GM12872 (cell line): ENCODE measurements around the gene GNPDA2.

ENCODE experiments used
- TF ChIP-seq, protein P1 (sequence below): IDR thresholded peaks from 3 replicates; pipeline ENCODE4 v1.5.1; 2011; ENCODE audit warnings: low read depth, mild to moderate bottlenecking, low read length, moderate library complexity; ENCODE audit not compliant: insufficient read depth

GNPDA2 gene

GRCh38 chr4:44726038-44726871, at the start of gene GNPDA2:
TSS of gene GNPDA2 (minus strand) at chr4:44726556. CDS start at chr4:44722207, 4,349 bp downstream.
- TF ChIP-seq, protein P1, sequence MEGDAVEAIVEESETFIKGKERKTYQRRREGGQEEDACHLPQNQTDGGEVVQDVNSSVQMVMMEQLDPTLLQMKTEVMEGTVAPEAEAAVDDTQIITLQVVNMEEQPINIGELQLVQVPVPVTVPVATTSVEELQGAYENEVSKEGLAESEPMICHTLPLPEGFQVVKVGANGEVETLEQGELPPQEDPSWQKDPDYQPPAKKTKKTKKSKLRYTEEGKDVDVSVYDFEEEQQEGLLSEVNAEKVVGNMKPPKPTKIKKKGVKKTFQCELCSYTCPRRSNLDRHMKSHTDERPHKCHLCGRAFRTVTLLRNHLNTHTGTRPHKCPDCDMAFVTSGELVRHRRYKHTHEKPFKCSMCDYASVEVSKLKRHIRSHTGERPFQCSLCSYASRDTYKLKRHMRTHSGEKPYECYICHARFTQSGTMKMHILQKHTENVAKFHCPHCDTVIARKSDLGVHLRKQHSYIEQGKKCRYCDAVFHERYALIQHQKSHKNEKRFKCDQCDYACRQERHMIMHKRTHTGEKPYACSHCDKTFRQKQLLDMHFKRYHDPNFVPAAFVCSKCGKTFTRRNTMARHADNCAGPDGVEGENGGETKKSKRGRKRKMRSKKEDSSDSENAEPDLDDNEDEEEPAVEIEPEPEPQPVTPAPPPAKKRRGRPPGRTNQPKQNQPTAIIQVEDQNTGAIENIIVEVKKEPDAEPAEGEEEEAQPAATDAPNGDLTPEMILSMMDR, result no peak

- TF ChIP-seq, protein P1, result no peak
Measured at GRCh38 chr4:44772340-44772739, 46.0 kb upstream of the GNPDA2 start.

DNA sequence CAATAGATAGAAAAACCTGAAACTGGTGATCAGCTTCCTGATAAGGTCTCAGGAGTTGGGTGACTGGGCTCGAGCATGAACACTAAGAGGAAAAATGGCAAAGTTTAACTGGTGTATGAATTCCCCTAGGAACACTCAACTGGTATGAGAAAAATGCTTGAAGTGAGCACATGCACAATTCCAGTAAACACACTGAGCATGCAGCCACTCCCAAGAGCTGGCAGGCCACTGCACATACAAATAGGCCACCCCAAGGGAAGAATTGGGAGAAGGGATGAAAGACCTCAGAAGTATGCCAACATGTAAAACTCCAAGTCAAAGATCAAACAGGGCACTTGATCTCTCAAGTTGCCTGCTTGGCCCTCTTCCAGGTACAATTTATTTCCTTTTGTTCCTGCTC, 45.4 kb upstream of the GNPDA2 start:
- TF ChIP-seq, protein P1, result no peak

DNA sequence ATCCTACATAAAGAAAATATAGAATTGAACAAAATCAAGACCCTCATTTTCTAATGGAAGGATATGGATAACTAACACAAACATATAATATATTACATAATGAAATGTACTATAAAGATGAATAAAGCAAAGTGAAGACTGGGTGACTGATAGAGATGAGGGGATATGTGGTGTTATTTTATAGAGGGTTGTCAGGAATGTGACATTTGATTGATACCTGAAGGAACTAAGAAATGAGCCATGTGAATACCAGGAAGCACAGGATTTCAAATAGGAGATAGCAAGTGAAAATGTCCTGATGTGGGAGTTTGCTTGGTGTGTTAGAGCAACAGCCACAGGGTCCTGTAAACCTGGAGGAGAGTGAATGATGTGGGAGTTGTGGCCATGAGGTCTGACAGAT, 40.1 kb upstream of the GNPDA2 start:
- TF ChIP-seq, protein P1, result no peak

GRCh38 chr4:44765116-44765515, 38.8 kb upstream of the GNPDA2 start:
- TF ChIP-seq, protein P1, result no peak

DNA sequence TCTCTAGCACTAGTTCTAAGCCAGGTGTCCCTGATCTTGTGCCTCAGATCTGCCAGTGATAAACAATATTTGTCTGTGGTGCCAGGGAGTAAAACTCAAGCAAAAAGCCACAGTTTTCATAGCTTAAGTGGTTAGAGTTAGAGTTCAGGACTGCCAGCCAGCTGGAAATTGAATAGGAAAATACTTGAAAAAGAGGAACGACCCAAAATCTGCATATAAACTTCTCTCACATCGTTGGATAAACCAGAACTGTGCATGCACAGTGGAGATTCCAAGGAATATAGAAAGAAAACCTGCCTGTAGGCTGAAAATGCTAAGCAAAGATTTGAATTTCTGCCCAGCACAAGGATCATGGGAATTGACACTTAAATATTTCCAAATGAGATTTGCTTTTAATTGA, 35.0 kb upstream of the GNPDA2 start:
- TF ChIP-seq, protein P1, result no peak

DNA sequence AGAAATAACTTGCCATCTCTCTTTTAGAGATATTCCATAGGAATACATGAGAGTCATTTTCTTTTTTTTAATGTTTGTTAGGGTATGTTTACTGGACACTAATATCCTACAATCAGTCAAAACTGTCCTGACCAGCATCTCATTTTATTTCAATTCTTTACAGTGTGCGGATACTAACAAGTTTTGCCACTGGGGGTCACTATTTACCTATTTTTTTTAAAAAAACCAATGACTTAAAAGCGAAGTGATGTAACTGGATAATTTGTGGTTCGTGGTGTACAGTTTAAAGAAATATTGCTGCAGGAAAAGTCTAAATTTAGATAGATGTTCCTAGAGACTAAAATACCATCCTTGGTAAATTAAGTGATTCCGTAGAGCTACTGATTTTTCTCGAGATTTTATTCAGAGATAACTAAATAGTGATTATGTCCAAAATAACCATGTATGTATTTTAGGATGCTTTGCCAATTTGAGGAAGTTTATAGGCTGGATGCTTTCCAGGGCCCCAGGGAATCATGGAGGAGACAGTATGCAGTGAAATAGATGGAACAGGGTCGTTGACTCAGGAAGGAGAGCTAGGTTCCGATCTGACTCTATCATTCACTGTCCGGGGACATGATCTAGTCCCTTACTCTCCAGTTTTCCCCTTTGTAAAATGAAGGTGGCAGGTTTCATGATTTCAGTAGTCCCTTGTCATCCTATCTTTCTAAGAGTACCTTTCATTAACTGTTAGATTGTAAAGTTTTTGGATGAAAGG, 34.0 kb upstream of the GNPDA2 start:
- TF ChIP-seq, protein P1, result peak; percentile 41; the same call in 2 of the 3 replicates
